CD4-positive, alpha-beta T cell treated with Interleukin-17A for 1 hour (primary cell): Measurements from ENCODE around the gene ATP5F1B.

Experiments
- DNase-seq: peaks from one replicate; pipeline ENCODE4 v3.0.0-alpha.2; 2020

The ATP5F1B gene

DNA sequence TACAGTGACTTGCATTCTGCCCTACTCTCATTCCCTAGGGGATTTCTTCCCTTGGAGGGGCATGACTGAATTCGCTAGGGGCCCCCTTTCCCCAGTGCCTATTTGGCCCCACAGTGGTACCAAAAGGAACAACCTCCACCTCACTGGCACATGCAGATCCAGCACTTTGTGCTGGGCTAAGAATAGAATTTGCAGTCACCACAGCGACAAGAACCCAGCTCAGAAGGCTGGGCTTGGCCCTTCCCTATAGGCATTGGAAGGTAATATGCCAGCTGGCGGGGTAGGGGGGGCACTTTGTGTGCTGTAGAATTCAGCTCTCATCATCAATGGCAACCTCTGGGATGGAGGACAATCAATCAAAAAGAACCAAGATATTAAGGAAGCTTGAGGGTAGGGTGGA is 29.5 kb downstream of the ATP5F1B start:
- no peak for DNase-seq

DNA sequence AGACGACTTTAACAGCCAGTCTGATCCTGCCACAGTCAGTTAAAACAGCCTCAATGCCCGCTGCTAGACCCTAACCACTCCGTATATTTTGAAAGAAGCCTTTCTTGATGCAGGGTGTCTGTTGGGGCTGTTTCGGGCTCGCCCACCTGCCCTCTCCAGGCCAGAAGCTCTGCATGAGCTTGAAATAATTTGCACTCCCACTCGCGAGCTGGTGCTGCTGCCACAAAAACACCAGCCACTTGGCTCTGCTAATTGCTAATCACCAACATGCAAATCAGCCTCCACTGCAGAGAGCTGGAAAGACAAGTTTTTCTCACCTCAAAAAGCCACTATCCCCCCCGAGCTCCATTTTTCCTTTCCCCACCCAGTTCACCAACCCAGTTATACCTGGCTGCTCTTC is 31.2 kb downstream of the ATP5F1B start:
- DNase-seq: no peak

DNA sequence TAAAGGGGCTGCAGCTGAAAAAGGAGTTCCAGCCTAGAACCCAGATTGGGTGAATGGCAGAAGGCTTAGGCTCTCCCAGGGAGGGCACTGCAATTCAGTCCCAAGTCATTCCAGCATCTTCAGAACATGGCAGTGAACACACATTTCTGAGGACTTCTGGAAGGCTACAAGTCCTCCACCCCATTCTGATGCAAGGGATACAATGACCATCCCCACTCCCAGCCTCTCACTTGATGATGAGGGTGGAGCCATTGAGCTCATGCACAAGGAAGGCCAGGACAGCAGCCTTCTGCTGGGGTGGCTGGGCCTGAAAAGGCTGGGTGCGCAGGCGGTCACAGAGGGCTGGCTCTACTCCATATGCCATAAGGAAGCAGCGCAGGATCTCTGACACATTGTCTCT is 41.4 kb downstream of the ATP5F1B start:
- no peak for DNase-seq

DNA sequence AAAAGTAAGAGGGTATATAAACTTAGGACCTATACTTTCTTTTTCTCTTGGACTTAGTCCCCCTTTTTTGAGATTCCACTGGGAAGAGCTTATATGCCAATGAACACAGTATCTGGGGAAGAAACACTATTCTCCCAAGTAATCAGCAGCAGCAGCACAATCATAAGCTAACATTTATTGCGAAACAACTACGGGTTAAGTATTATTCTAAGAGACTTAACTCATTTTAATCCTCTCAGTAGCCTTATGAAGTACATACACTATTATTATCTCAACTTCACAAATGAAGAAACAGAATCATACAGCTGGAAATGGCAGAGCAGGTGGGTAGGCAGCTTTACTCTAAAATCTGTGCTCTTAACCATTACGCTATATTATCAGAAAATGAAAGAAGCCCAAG is 43.5 kb downstream of the ATP5F1B start:
- no peak for DNase-seq

DNA sequence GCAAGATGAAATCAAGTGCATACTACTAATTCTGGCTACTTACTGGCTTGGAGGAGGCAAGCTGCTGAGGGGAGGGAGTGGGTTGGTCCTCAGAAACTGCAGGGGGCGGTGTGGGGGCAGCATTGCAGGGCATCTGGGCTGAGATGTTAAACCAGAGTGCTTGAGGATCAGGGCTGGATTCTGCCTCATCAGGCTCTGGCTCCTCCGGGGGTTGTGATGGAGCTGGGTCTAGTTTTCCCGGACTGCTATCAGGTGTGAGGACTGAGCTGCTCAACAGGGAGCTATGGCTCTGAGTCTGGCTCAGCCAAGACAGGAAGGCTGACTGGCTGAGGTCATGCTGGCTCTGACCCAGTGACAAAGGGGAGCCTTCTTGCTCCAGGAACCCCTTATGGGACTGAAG is 44.3 kb downstream of the ATP5F1B start:
- DNase-seq: peak; percentile 42

DNA sequence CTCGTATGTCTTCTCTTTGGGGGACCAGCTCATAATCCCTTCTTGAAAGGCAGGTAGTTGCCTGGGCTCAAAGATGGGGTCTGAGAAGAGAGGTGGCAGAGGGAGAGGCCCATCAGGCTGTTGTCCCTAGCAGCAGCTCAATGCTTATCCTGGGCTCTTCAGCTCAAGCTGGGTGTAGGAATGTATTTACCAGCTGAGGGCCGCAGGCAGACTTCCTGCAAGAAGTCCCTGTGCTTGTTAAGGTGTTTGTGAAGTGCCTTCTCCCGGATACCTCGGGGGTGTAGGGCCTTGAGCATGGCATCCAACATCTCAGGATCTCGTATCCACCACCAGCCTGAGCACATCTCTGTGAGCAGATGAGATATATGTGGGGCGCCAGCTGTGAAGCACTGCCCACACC is 45.0 kb downstream of the ATP5F1B start:
- DNase-seq: no peak

DNA sequence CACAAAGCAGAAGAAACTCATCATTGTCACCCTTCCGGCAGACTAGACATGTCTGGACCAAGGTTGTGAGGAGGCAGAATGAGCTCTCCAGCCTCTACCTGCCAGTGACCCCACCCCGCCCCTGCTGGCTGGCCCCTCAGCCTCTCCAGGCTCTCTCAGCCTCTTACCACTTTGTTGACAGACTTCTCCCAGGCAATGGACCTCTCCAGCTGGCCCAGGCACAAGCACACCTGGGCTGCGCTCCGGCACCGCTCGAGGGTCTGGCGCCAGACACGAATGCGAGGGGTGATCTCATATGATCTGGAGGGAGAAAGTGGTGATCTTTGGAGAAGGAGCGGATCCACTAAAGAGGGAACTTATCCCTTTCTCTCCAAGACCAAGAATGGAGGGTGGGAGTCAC is 46.0 kb downstream of the ATP5F1B start:
- DNase-seq: no peak

DNA sequence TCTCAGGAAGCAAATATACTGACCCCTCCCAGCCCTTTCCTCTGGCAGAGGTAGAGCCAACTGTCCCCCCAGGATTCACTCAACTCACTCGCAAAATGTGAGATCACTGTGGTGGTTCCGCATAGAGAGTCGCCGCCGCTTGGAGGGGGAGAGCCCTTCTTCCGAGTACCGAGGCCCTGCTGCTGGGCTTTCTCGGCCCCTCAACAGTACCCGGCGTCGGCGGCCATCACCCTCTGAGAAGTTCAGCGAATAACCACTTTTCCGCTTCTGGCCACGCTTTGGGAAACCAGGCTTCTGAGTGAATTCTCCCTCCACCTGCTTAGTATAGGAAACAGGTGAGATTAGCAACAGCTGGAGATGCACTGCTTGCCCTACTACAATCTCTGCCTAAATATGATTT is 46.7 kb downstream of the ATP5F1B start:
- DNase-seq: no peak

DNA sequence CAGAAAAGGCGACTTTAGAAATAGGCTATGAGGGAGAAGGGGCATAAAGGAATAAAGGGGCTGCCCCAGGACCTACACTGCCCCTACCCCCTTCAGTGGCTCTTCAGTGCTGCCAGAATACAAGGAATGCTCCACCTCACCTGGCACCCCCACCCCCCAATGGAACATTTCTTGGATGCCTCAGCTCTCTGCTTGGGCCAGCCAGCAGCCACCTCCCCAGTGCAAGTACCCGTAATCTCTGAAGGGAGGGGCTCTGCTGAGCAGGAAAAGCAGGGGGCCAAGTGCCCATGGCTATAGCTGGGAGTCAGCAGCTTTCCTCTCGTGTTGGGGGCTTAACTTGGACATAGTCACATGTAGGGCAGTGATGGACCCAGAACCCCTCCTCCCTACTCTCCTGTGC is 49.0 kb downstream of the ATP5F1B start:
- DNase-seq: no peak

DNA sequence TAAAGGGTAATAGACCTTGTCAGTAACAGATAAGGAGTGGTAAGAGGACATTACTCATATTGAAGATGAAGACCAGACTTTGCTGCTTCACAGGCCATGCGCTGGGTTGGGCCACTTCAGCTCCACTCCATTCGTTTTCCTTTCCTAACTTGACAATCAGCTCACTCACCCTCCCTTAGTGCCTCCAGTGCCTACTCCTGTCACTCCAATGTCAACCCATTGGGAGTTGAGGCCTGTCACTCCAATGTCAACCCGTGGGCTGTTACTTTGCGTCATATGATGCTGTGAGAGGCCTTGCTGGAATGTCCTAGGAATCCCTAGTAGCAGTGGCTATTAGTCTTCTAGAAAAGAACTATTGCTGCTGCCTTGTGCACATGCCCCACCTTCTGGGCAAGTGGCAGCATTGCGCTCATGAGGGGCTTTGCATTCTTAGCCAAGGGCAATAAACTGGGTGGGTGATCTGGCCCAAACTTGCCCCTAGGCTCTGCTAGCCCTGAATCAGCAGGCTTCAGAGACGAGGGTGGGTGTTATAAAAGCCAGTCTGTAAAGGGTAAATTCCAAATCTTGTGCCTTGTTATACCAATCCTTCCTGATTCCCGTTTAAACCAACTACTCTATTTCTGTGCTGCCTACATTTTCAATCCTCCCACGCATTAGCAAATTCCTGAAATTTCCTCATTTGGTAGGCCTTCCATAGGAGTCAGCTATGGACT is 51.7 kb downstream of the ATP5F1B start:
- peak; percentile 67 for DNase-seq

DNA sequence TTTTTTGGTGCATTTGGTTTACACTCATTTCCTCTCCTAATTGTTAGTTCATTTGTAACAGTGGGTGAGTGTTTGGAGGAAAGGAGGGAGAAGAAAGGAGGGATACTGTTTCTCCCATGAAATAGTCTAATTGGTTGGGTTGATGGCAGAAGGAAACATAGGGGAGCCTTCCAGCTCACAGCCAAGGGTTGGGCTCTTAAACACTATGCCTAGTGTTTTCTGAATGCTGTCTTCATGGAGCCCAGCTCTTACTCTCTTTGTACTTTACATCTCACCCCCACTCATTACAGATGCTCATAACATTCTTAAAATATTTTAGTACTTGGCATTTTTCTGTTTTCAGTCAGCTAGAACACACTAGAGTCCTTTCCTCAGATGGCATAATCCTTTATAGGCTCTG is 53.8 kb downstream of the ATP5F1B start:
- DNase-seq: no peak

DNA sequence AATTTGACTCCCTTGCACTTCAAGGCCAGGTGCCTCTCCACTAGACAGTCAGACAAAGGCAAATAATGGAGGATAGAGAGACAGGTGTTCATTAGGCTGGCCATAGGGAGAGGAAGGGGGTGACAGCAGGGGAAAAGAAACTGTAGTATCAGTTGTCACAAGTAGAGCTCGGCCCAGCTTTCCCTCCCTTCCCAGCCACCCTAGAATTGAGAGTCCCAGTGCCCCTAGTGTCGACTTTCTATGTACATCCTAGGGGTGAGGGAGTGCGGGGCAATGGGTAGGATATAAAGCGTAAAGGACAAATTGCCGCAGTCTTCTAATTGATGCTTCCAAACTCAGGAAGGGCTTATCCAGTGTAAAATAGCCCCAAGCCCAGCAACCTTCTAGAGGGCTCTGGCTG is 54.7 kb downstream of the ATP5F1B start:
- no peak for DNase-seq

DNA sequence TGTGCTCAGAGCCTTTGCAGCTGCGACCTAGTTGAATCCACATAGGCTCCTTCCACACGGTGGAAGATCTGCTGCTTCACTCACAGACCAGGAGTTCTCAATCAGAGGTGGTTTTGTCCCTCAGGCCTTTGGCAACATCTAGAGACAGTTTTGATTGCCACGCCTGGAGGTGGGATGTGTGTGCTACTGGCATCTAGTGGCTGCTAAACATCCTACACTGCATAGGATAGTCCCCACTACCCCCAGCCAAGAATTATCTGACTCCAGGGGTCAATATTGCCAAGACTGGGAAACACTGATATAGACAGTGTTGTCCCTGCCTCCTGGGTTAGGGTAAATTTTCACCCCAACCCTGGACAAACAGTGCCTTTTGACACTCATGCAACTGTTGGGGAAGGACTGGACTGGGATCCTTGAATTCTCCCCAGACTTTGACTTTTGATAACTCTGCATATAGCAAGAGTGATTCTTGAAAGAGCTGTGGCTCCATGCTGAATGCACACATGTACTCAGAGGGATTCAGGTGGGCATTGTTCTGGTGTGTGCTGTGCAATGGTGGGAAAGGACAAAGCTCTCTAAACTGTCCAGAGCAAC is 55.5 kb downstream of the ATP5F1B start:
- peak; percentile 30 for DNase-seq

DNA sequence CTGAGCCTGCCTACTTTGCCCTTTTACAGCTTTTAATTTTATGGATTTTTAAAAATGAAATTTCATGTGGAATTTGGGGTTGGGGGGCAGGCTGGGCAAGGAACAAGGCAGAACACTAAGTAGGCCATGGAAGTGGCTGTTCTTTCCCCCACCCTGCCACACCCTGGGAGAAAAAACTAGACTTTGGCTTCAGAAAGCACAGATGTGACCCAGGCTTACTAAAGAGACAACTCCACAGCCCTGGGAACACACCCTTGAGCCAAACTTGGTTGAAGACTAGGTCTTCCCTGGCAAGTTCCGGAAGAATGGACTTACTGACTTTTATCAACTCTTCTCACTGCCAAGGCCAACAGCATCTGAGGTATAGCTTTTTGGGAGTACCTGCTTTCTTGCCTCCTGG is 56.0 kb downstream of the ATP5F1B start:
- DNase-seq: no peak
